Activated CD4-positive, alpha-beta memory T cell treated with anti-CD3 and anti-CD28 coated beads, Interleukin-2, amount 10 ng/mL, durations not matched to agents 7 days and 5 days (primary cell): ENCODE measurements around the gene SNX24. TPM values are rescaled to one million over a fixed set of nuclear protein-coding genes. Genes with fewer than 3 reads are reported as not detected.

ENCODE experiments used
- total RNA-seq, 2 experiments: library from RNA; stranded (reverse); gene quantifications; one replicate each; pipeline ENCODE4 v1.2.3, GENCODE V29; 2021

The SNX24 gene
- total RNA-seq, 2 experiments from 2014 or later = 8.8 to 9.2 TPM

Other genes starting within 250 kb of the SNX24 start
- 10 to 100 TPM; 52.7 to 53.0 TPM for gene SNX2, start 70.5 kb upstream of the SNX24 start, total RNA-seq
- not detected for gene PPIC, start 191.1 kb downstream of the SNX24 start, total RNA-seq
- gene PRDM6, start 243.6 kb downstream of the SNX24 start, total RNA-seq = not detected